Fibroblast of lung (primary cell): Measurements from ENCODE around the gene C12orf76. TPM values are rescaled to one million over a fixed set of nuclear protein-coding genes. Genes with fewer than 3 reads are reported as not detected.
"Not testable (repeated sequence)": the region's sequence is repeated elsewhere in the genome, so short reads cannot be mapped to it uniquely, and the experiment has no call there.

Experiments used
- DNase-seq, 2 donors: peaks; one replicate each; pipeline versions ENCODE4 v3.0.0 to v3.0.0-alpha.2; 2010; ENCODE audit warnings: low read depth in 2 of 2
- H2AFZ ChIP-seq: 2 replicates; pipeline ENCODE4 v1.5.1; 2012; ENCODE audit warnings: low read length, control low read depth, inconsistent platforms
- H3K27ac ChIP-seq: 2 replicates; pipeline ENCODE4 v1.5.1; 2011; ENCODE audit warnings: low read length, control low read depth; ENCODE audit not compliant: insufficient read depth
- H3K27me3 ChIP-seq: 2 replicates; pipeline ENCODE4 v1.5.1; 2011; ENCODE audit warnings: mild to moderate bottlenecking, low read length; ENCODE audit not compliant: control insufficient read depth, insufficient read depth
- H3K36me3 ChIP-seq: 2 replicates; pipeline ENCODE4 v1.5.1; 2011; ENCODE audit warnings: low read length; ENCODE audit not compliant: control insufficient read depth, insufficient read depth
- H3K4me1 ChIP-seq: 2 replicates; pipeline ENCODE4 v1.5.1; 2011; ENCODE audit warnings: low read length; ENCODE audit not compliant: control insufficient read depth, insufficient read depth; ENCODE audit errors: extremely low read depth
- H3K4me2 ChIP-seq: 2 replicates; pipeline ENCODE4 v1.5.1; 2011; ENCODE audit warnings: low read length, control low read depth; ENCODE audit not compliant: insufficient read depth; ENCODE audit errors: extremely low read depth
- H3K4me3 ChIP-seq, 4 experiments: fragments of 200-600 bp in 1 of 4; sonication (generic) in 1 of 4; replicated peaks in 1 of 4; 2 replicates each; pipeline ENCODE4 v1.5.1; 2011 to 2016; ENCODE audit warnings: low read length in 4 of 4, low read depth in 3 of 4, mild to moderate bottlenecking in 3 of 4, control low read depth in 2 of 4, inconsistent platforms in 1 of 4, mixed read lengths in 1 of 4; ENCODE audit not compliant: insufficient read depth in 1 of 4; ENCODE audit errors: control extremely low read depth in 1 of 4
- H3K79me2 ChIP-seq: 2 replicates; pipeline ENCODE4 v1.5.1; 2012; ENCODE audit warnings: mild to moderate bottlenecking, low read length, inconsistent platforms; ENCODE audit not compliant: control insufficient read depth, insufficient read depth
- H3K9ac ChIP-seq: 2 replicates; pipeline ENCODE4 v1.5.1; 2011; ENCODE audit warnings: mild to moderate bottlenecking, low read length, control low read depth; ENCODE audit not compliant: insufficient read depth
- H3K9me3 ChIP-seq: 2 replicates; pipeline ENCODE4 v1.5.1; 2012; ENCODE audit warnings: low read depth, low read length; ENCODE audit not compliant: control insufficient read depth, insufficient read depth
- H4K20me1 ChIP-seq: 2 replicates; pipeline ENCODE4 v1.5.1; 2011; ENCODE audit warnings: low read length; ENCODE audit not compliant: control insufficient read depth, insufficient read depth; ENCODE audit errors: extremely low read depth
- EZH2 ChIP-seq: IDR thresholded peaks from 2 replicates; pipeline ENCODE4 v1.5.1; 2012; ENCODE audit warnings: low read length, control low read depth, mild to moderate bottlenecking; ENCODE audit errors: missing control alignments
- polyA plus RNA-seq, 2 donors: library from polyadenylated mRNA; depleted of rRNA in 1 of 2; stranded (reverse) in 1 of 2; unstranded in 1 of 2; fragments of >200 nt; gene quantifications; 2 replicates each; pipeline ENCODE4 v1.2.1, GENCODE V29; 2011 to 2012; ENCODE audit warnings: missing spikeins in 1 of 2
- total RNA-seq: library from RNA; depleted of rRNA; stranded (reverse); fragments of >200 nt; gene quantifications from 2 replicates; pipeline ENCODE4 v1.2.1, GENCODE V29; 2014
- TF ChIP-seq, protein P1 (sequence below), 2 donors: IDR thresholded peaks in 1 of 2; conservative IDR thresholded peaks in 1 of 2; 1 replicate in 1 of 2; 2 replicates in 1 of 2; pipeline ENCODE4 v1.5.1; 2011 to 2012; ENCODE audit warnings: low read length in 2 of 2, control low read depth in 1 of 2, inconsistent platforms in 1 of 2, low read depth in 1 of 2, mild to moderate bottlenecking in 1 of 2

The C12orf76 gene
- total and polyA plus RNA-seq, 2 donors (not counting 1 experiment from before 2014, with no cell fraction given) = 8.5 to 20.8 TPM

DNA sequence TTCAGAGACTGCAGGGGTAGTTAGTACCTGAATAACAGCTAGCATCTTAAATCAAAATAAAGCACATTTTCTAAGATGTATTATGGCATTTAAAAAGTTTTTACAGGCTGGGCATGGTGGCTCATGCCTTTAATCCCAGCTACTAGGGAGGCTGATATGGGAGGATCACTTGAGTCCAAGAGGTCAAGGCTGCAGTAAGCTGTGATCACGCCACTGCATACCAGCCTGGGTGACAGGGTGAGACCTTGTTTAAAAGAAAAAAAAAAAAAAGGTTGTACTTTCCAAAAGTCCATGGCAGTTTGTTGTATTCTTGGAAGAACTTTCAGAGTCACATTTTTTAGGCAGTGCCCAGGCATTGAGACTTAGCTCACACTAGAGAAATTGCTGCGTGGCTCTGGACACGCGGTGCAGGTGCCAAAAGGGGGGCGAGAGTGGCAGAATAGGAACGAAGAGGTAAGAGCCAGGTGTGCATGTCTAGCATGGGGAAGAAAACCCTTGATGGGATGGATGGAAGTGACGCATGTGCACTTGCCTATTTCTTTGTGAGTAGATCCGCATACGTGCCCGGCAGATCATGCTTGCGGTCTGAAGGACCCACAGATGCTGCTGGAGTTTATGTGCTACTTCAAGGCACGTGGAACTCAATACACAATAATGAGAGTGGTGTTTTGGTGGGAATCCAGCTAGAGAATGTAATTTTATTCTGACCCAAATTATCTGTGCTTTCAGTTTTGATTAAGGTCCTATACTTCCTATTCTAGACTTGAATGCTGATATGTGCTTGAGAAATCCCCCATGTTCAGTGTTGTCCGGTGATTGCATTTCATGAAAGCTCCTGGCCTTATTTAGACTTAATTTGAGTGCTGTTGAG is 37.2 kb downstream of the C12orf76 start:
- H3K36me3 ChIP-seq = peaks cover 9% of the 10 kb centered on the region
- H3K9me3 ChIP-seq = no peaks in the 10 kb centered on the region
- TF ChIP-seq, protein P1, sequence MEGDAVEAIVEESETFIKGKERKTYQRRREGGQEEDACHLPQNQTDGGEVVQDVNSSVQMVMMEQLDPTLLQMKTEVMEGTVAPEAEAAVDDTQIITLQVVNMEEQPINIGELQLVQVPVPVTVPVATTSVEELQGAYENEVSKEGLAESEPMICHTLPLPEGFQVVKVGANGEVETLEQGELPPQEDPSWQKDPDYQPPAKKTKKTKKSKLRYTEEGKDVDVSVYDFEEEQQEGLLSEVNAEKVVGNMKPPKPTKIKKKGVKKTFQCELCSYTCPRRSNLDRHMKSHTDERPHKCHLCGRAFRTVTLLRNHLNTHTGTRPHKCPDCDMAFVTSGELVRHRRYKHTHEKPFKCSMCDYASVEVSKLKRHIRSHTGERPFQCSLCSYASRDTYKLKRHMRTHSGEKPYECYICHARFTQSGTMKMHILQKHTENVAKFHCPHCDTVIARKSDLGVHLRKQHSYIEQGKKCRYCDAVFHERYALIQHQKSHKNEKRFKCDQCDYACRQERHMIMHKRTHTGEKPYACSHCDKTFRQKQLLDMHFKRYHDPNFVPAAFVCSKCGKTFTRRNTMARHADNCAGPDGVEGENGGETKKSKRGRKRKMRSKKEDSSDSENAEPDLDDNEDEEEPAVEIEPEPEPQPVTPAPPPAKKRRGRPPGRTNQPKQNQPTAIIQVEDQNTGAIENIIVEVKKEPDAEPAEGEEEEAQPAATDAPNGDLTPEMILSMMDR (conservative IDR thresholded peaks at IDR 0.05 in 1 of 2, IDR thresholded peaks at IDR 0.05 in 1 of 2; ENCODE audit: low read depth in 1 of 2, low read length in 2 of 2) = no peak
- TF ChIP-seq EZH2 = no peak
- no peak overlapping the region for H3K9ac ChIP-seq
- H3K4me1 ChIP-seq = peaks cover 7% of the 10 kb centered on the region
- H3K79me2 ChIP-seq = peaks cover 77% of the 10 kb centered on the region
- no peak overlapping the region for H3K4me3 ChIP-seq
- no peak overlapping the region for H2AFZ ChIP-seq
- no peak overlapping the region for H3K27ac ChIP-seq
- H3K4me2 ChIP-seq = no peak overlapping the region
- H3K27me3 ChIP-seq = no peaks in the 10 kb centered on the region
- no peaks in the 10 kb centered on the region for H4K20me1 ChIP-seq
- DNase-seq = no peak

GRCh38 chr12:110008681-110009398 is 39.5 kb downstream of the C12orf76 start:
- H3K27ac ChIP-seq, H3K4me3 ChIP-seq, H3K4me1 ChIP-seq, DNase-seq, H3K9ac ChIP-seq, H3K4me2 ChIP-seq, H2AFZ ChIP-seq, H3K27me3 ChIP-seq, H3K9me3 ChIP-seq, H4K20me1 ChIP-seq: not testable (repeated sequence)
- Histone ChIP-seq H3K36me3 (peaks cover 11% of the 10 kb centered on the region), H3K79me2 (peaks cover 95% of the 10 kb centered on the region)

DNA sequence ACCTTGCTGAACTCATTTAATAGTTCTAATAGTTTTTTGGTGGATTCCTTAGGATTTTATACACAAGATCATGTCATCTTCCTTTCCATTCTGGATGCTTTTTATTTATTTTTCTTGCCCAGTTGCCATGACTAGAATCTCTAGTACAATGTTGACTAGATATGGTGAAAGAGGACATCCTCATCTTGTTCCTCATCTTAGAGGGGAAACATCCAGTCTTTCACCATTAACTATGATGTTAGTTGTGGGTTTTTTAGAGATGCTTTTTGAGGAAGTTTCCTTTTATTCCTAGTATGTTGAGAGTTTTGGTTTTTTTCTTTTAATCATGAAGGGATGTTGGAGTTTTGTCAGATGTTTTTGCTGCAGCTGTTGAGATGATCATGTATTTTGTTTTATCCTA is 40.4 kb downstream of the C12orf76 start:
- H3K4me3 ChIP-seq = no peak overlapping the region
- H3K79me2 ChIP-seq = peaks cover 96% of the 10 kb centered on the region
- H3K9me3 ChIP-seq = no peaks in the 10 kb centered on the region
- H3K27ac ChIP-seq = no peak overlapping the region
- TF ChIP-seq, protein P1 (conservative IDR thresholded peaks at IDR 0.05 in 1 of 2, IDR thresholded peaks at IDR 0.05 in 1 of 2; ENCODE audit: low read depth in 1 of 2, low read length in 2 of 2) = no peak
- no peak for TF ChIP-seq EZH2
- no peaks in the 10 kb centered on the region for H3K27me3 ChIP-seq
- DNase-seq = no peak
- H3K36me3 ChIP-seq = peaks cover 13% of the 10 kb centered on the region
- H3K4me1 ChIP-seq = peaks cover 10% of the 10 kb centered on the region
- no peak overlapping the region for H2AFZ ChIP-seq
- H3K9ac ChIP-seq = no peak overlapping the region
- no peak overlapping the region for H3K4me2 ChIP-seq
- no peaks in the 10 kb centered on the region for H4K20me1 ChIP-seq
